ENCODE results near the gene FARSA.
"Not testable (repeated sequence)": the region's sequence is repeated elsewhere in the genome, so short reads cannot be mapped to it uniquely, and the experiment has no call there.

FARSA gene

DNA sequence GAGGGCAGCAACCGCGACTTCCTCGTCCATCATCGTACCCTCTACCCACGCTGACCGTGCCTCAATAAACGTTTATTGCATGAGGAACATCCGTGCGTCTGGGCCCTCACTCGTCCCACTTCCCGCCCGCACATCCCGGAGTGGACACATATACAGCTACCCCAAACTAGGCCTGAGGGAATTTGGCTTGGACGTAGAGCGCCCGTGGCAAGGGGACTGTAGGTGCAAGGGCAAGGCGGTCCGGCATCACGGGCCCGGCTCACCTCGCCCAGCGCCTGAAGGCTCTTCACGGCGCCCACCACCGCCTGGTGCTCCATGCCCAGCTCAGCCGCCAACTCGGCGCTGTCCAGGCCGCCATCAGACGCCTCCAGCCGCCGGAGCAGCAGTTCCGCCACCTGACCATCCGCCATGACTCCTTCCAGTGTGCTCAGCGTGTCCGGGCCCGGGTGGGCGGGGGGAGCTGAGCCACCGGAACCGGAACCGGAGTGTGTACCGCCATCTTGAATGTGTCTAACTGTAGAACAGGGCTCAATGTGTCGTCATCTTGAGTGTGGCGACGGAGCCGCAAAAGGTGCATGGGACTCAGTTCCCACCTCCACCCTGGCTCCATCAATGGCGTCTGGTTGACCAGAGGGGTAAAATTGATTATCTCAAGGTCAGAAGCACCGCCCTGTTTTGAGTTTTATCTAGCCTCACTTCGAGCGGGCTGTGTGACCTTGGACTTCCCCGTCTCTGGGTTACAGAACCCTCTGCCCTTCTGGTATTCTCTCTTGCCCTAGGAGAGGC, at the start of gene FARSA:
Gene FARSA (minus strand): TSS at position 425 of the 786 bp plus-strand sequence. CDS start 15 bp downstream, at position 410.
- H3K36me3 ChIP-seq (ENCODE audit: insufficient read depth, low read length): peaks cover 8% of the 10 kb centered on the region
- H3K9me3 ChIP-seq (ENCODE audit: control insufficient read depth, insufficient read depth, low read length): no peaks in the 10 kb centered on the region
- no peaks in the 10 kb centered on the region for H3K4me1 ChIP-seq (ENCODE audit: insufficient read depth, low read length)
- H3K9ac ChIP-seq (ENCODE audit: low read depth, low read length): peak within 1 kb of the TSS; percentile 94

GRCh38 chr19:12983091-12983490, 49.6 kb upstream of the FARSA start:
- Histone ChIP-seq H3K9ac (ENCODE audit: low read depth, low read length) (peak overlapping the region; percentile 55; the same call in 1 of the 2 replicates), H3K9me3 (ENCODE audit: control insufficient read depth, insufficient read depth, low read length) (no peaks in the 10 kb centered on the region), H3K36me3 (ENCODE audit: insufficient read depth, low read length) (no peaks in the 10 kb centered on the region), H3K4me1 (ENCODE audit: insufficient read depth, low read length) (peaks cover 4% of the 10 kb centered on the region; the same call in 1 of the 2 replicates)

GRCh38 chr19:12982648-12983047, 49.1 kb upstream of the FARSA start:
- H3K9me3 ChIP-seq (ENCODE audit: control insufficient read depth, insufficient read depth, low read length): no peaks in the 10 kb centered on the region
- peaks cover 4% of the 10 kb centered on the region; the same call in 1 of the 2 replicates for H3K4me1 ChIP-seq (ENCODE audit: insufficient read depth, low read length)
- no peaks in the 10 kb centered on the region for H3K36me3 ChIP-seq (ENCODE audit: insufficient read depth, low read length)
- no peak overlapping the region for H3K9ac ChIP-seq (ENCODE audit: low read depth, low read length)

DNA sequence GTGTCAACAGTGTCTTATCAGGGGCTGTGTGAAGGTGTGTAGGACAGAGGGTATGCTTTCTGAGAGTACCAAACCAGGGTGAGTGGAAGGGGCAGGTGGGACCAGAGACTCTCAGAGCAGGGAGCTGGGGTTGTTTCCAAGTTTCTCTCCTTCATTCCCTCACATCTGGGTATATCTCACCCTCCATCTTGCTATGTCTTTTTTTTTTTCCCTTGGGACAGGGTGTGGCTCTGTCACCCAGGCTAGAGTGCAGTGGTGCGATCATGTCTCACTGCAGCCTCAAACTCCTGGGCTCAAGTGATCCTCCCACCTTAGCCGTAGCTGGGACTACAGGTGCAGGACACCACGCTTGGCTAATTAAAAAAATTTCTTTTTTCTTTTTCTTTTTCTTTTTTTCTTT, 46.5 kb upstream of the FARSA start:
- no peak overlapping the region for H3K9ac ChIP-seq (ENCODE audit: low read depth, low read length)
- H3K36me3 ChIP-seq (ENCODE audit: insufficient read depth, low read length): no peaks in the 10 kb centered on the region
- H3K4me1 ChIP-seq (ENCODE audit: insufficient read depth, low read length): no peaks in the 10 kb centered on the region

DNA sequence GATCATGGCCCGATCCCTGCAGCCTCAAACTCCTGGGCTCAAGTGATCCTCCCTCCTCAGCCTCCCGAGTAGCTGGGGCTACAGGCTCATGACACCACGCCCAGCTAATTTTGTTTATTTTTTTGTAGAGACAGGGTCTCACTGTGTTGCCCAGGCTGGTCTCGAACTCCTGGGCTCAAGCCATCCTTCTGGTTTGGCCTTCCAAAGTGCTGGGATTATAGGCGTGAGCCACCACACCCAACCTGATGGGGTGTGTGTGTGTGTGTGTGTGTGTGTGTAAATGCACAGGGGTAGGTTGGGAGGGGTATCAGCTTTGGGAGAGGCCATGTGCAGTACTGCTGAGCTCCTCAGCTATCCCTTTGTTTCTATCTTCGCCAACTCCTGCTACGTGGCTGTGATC, 42.6 kb upstream of the FARSA start:
- not testable (repeated sequence) for H3K9me3 ChIP-seq (ENCODE audit: control insufficient read depth, insufficient read depth, low read length); H3K36me3 ChIP-seq (ENCODE audit: insufficient read depth, low read length); H3K9ac ChIP-seq (ENCODE audit: low read depth, low read length); H3K4me1 ChIP-seq (ENCODE audit: insufficient read depth, low read length)

More for the DNA sequence above, 46.5 kb upstream of the FARSA start:
- no peaks in the 10 kb centered on the region for H3K9me3 ChIP-seq (ENCODE audit: control insufficient read depth, insufficient read depth, low read length)

- no peaks in the 10 kb centered on the region for H3K36me3 ChIP-seq (ENCODE audit: insufficient read depth, low read length)
- no peaks in the 10 kb centered on the region for H3K4me1 ChIP-seq (ENCODE audit: insufficient read depth, low read length)
- H3K9ac ChIP-seq (ENCODE audit: low read depth, low read length): no peak overlapping the region
- no peaks in the 10 kb centered on the region for H3K9me3 ChIP-seq (ENCODE audit: control insufficient read depth, insufficient read depth, low read length)
These were observed 41.8 kb upstream of the FARSA start for GRCh38 chr19:12975221-12975741.

DNA sequence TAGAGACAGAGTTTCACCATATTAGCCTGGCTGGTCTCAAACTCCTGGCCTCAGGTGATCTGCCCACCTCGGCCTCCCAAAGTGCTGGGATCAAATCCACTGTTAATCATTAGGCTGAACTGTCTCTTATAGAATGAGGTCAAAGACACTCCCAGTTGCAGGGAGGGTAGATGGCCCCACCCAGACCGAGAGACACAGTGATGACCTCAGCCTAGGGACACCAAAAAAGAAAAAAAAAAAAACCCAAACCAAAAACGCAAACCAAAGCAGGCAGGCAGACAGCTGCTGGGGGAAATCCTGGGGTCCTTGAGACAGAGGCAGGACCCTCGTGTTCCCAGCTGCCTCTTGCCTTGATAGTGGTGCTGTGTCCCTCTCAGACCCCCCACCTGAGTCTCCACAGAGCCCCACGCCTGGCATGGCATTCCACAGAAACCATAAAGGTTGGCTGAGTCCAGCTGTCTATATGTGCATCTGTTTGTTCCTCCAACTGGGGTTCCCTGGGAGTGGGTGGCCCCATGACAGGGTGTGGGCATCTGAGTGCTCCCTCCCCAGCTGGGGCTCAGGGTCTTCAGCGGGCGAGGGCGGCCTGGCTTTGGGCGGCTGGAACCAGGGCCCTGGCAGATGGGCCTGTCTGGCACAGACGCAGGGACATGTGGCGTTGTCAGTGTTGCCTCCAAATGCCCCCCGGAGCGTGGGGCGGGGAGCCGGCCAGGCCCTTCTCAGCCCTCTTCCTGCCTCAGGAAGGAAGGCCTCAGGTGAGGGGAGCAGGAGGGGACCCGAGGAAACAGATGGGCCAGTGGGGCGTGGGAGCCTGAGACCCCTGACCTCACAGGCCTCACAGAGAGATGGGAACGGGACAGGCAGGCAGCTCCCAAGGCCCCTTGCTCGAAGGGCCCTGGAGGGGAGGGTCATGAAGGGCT, 41.0 kb upstream of the FARSA start:
- Histone ChIP-seq H3K9ac (ENCODE audit: low read depth, low read length) (no peak overlapping the region), H3K4me1 (ENCODE audit: insufficient read depth, low read length) (no peaks in the 10 kb centered on the region), H3K36me3 (ENCODE audit: insufficient read depth, low read length) (no peaks in the 10 kb centered on the region), H3K9me3 (ENCODE audit: control insufficient read depth, insufficient read depth, low read length) (no peaks in the 10 kb centered on the region)

GRCh38 chr19:12973236-12973635, 39.7 kb upstream of the FARSA start:
- Histone ChIP-seq H3K9ac (ENCODE audit: low read depth, low read length) (no peak overlapping the region), H3K4me1 (ENCODE audit: insufficient read depth, low read length) (no peaks in the 10 kb centered on the region), H3K9me3 (ENCODE audit: control insufficient read depth, insufficient read depth, low read length) (no peaks in the 10 kb centered on the region), H3K36me3 (ENCODE audit: insufficient read depth, low read length) (no peaks in the 10 kb centered on the region)

DNA sequence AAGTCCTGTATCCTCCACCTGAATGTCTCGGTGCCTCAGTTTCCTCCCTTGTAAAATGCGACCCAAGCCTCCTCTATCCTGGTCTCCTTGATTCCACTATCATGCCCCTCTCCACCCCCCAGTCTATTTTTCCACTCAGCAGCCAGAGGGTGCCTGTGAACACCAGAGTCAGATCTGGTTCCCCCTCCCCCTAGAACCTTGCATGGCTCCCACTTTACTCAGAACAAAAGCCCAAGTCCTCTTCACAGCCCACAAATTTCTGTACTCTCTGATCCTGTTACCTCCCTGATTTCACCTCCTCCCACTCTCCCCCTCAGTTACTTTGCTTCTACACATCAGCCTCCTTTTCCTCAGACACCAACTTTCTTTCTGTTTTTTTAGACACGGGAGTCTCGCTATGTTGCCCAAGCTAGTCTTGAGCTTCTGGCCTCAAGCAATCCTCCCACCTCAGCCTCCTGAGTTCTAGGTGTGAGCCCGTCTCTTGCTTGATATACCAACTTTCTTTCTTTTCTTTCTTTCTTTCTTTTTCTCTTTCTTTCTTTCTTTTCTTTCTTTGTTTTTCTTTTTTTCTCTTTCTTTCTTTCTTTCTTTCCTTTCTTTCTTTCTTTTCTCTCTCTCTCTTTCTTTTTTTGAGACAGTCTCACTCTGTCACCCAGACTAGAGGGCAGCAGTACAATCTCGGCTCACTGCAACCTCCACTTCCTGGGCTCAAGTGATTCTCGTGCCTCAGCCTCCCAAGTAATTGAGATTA, 36.7 kb upstream of the FARSA start:
- Histone ChIP-seq H3K9ac (ENCODE audit: low read depth, low read length) (no peak overlapping the region), H3K36me3 (ENCODE audit: insufficient read depth, low read length) (no peaks in the 10 kb centered on the region), H3K4me1 (ENCODE audit: insufficient read depth, low read length) (no peaks in the 10 kb centered on the region), H3K9me3 (ENCODE audit: control insufficient read depth, insufficient read depth, low read length) (no peaks in the 10 kb centered on the region)

DNA sequence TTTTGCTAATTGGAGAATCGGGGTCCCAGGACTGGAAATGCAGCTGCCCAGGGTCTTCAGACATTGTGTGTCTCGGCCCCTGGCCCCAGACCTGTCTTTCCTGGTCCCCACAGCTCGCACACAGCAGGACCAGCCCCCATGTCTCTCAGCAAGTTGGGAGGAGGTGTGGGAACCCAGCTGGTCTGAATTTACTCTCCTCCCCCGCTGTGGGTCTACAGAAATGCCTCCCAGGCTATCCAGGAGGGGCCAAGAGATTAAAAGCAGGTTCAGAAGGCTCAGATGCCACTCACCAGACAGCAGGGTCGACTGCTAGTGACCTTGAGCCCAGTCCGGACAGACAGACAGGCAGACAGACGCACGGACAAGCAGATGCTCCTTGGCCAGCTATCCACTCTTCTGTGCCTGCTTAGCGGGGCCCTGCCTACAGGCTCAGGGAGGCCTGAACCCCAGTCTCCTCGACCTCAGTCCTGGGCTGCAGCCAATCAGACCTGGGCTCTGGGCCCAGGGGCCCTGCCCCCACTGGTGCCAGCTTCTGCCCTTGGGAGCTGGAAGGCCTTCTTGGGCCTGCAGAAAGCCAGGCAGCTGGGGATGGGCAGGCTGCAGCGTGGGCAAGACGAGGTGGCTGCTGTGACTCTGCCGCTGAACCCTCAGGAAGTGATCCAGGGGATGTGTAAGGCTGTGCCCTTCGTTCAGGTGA, 35.9 kb upstream of the FARSA start, which contains the start of gene DAND5:
Gene DAND5 (plus strand): TSS at position 285 of the 697 bp plus-strand sequence. CDS start 85 bp downstream, at position 370.
- no peaks in the 10 kb centered on the region for H3K9me3 ChIP-seq (ENCODE audit: control insufficient read depth, insufficient read depth, low read length)
- H3K9ac ChIP-seq (ENCODE audit: low read depth, low read length): no peak within 1 kb of the TSS
- no peaks in the 10 kb centered on the region for H3K4me1 ChIP-seq (ENCODE audit: insufficient read depth, low read length)
- no peaks in the 10 kb centered on the region for H3K36me3 ChIP-seq (ENCODE audit: insufficient read depth, low read length)

- no peak overlapping the region for H3K9ac ChIP-seq (ENCODE audit: low read depth, low read length)
- no peaks in the 10 kb centered on the region for H3K4me1 ChIP-seq (ENCODE audit: insufficient read depth, low read length)
- no peaks in the 10 kb centered on the region for H3K9me3 ChIP-seq (ENCODE audit: control insufficient read depth, insufficient read depth, low read length)
- no peaks in the 10 kb centered on the region for H3K36me3 ChIP-seq (ENCODE audit: insufficient read depth, low read length)
These were observed 34.4 kb upstream of the FARSA start for GRCh38 chr19:12967907-12968306.

DNA sequence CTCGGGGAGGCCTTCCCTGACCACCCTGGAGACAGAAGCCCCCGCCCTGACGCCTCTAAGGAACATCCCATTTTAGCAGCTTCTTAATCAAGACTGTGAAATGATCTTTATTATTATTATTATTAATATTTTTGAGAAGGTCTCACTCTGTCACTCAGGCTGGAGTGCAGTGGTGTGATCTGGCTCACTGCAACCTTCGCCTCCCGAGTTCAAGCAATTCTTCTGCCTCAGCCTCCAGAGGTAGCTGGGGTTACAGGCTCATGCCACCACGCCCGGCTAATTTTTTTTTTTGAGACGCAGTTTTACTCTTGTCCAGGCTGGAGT, 32.3 kb upstream of the FARSA start:
- H3K9ac ChIP-seq (ENCODE audit: low read depth, low read length): peak overlapping the region; percentile 56; the same call in 1 of the 2 replicates
- no peaks in the 10 kb centered on the region for H3K9me3 ChIP-seq (ENCODE audit: control insufficient read depth, insufficient read depth, low read length)
- H3K4me1 ChIP-seq (ENCODE audit: insufficient read depth, low read length): no peaks in the 10 kb centered on the region
- no peaks in the 10 kb centered on the region for H3K36me3 ChIP-seq (ENCODE audit: insufficient read depth, low read length)

DNA sequence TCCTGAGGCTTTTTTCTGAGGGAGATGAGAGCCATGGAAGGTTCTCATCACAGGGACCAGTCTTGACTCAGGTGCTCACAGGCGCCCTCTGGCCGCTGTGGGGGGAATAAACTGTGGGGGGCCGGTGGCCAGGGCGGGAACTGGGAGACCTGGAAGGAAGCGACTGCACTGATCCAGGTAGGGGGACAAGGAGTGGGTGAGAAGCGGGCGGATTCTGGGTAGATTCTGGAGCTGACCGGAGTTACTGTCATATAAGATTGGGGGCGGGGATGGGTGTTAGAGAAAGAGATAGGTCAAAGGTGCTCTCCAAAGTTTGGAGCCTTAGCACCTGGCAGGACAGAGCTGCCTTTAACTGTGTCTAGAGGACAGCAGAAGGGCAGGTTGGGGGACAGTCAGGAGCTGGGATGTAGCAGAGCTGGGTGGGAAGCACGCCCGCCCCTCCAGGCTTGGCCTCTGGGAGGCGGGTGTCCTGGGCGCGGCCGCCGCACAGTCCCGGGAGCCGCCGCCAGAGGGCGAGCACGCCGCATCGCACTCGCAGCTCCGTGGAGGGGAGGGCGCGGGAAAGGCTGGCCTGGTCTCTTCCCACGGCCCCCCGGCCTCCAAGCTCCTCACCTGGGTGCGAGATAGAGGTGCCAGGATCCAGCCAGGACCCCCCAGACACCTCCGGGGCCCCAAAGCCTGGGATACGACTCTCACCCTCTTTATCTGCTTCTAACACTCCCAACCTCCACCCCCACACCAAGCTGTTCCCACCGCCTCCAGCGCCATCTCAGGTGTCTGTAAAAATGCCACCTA, 31.7 kb upstream of the FARSA start:
- Histone ChIP-seq H3K9me3 (ENCODE audit: control insufficient read depth, insufficient read depth, low read length) (no peaks in the 10 kb centered on the region), H3K36me3 (ENCODE audit: insufficient read depth, low read length) (no peaks in the 10 kb centered on the region), H3K9ac (ENCODE audit: low read depth, low read length) (peak overlapping the region; percentile 56), H3K4me1 (ENCODE audit: insufficient read depth, low read length) (no peaks in the 10 kb centered on the region)
